Lung (tissue), 12 donors: ENCODE results near the gene PER2. TPM values are rescaled to one million over a fixed set of nuclear protein-coding genes. Genes with fewer than 3 reads are reported as not detected.
A peak's percentile ranks its signal among the peaks of the same experiment; 100 is the strongest.

Source experiments
- ATAC-seq: fragments of 200-7000 bp; cut with Tn5 transposase; one replicate; pipeline ENCODE4 v1.9.1; 2020; ENCODE audit warnings: moderate number of reproducible peaks; ENCODE audit not compliant: insufficient read depth, low FRiP score
- DNase-seq, 3 donors: peaks; one replicate each; pipeline ENCODE4 v3.0.0-alpha.2; 2013 to 2017
- H3K27ac ChIP-seq, 2 donors: one replicate each; pipeline ENCODE4 v1.5.1; 2013; ENCODE audit warnings: mild to moderate bottlenecking in 2 of 2, moderate library complexity in 2 of 2, control low read depth in 1 of 2, inconsistent platforms in 1 of 2, low read depth in 1 of 2, low read length in 1 of 2
- H3K27me3 ChIP-seq, 3 donors: one replicate each; pipeline ENCODE4 v1.5.1; 2013; ENCODE audit warnings: low read length in 2 of 3; ENCODE audit not compliant: control insufficient read depth in 3 of 3, insufficient read depth in 3 of 3
- H3K36me3 ChIP-seq, 4 donors: one replicate each; pipeline ENCODE4 v1.5.1; 2013; ENCODE audit warnings: low read length in 4 of 4, mild to moderate bottlenecking in 1 of 4, moderate library complexity in 1 of 4; ENCODE audit not compliant: control insufficient read depth in 4 of 4, insufficient read depth in 4 of 4
- H3K4me1 ChIP-seq, 5 donors: one replicate each; pipeline ENCODE4 v1.5.1; 2013; ENCODE audit warnings: low read length in 5 of 5, mild to moderate bottlenecking in 2 of 5, moderate library complexity in 1 of 5; ENCODE audit not compliant: control insufficient read depth in 5 of 5, insufficient read depth in 5 of 5
- H3K4me3 ChIP-seq: one replicate; pipeline ENCODE4 v1.5.1; 2013; ENCODE audit warnings: mild to moderate bottlenecking, control low read depth, moderate library complexity
- H3K9ac ChIP-seq, 2 donors: one replicate each; pipeline ENCODE4 v1.5.1; 2013; ENCODE audit warnings: low read length in 2 of 2, control low read depth in 1 of 2; ENCODE audit not compliant: insufficient read depth in 1 of 2
- H3K9me3 ChIP-seq, 4 donors: one replicate each; pipeline ENCODE4 v1.5.1; 2013; ENCODE audit warnings: low read length in 3 of 4, mild to moderate bottlenecking in 1 of 4, moderate library complexity in 1 of 4; ENCODE audit not compliant: control insufficient read depth in 4 of 4, insufficient read depth in 3 of 4
- WGBS, 2 donors: extraction: QIAGEN DNeasy Blood & Tissue Kit; methylation state at CpG; one replicate each; pipeline ENCODE4 v1.1.7; 2013; 5-methylcytosine and 5-hydroxymethylcytosine counted together
- polyA plus RNA-seq, 2 donors: library from polyadenylated mRNA; stranded (reverse); fragments of 200-250 nt; gene quantifications; one replicate each; pipeline ENCODE4 v1.2.1, GENCODE V29; 2013
- total RNA-seq, 2 donors: library from RNA; depleted of rRNA in 1 of 2; stranded (reverse); fragments of >200 nt in 1 of 2; gene quantifications; one replicate each; pipeline ENCODE4 v1.2.1, GENCODE V29; 2014 to 2021
- TF ChIP-seq, protein P1 (sequence below): IDR thresholded peaks from 2 replicates; pipeline ENCODE4 v1.5.1; 2012; ENCODE audit warnings: mild to moderate bottlenecking; ENCODE audit errors: control extremely low read depth, extremely low read depth
- donor health status: control.
- donor health status: control.
- donor health status: Bipolar disorder and iron deficiency.
- donor health status: healthy.
- donor health status: DM: yes; HTN: yes; CAD: no.

The PER2 gene
- total and polyA plus RNA-seq, 4 donors: 4.1 to 27.1 (median 10.5) TPM

DNA sequence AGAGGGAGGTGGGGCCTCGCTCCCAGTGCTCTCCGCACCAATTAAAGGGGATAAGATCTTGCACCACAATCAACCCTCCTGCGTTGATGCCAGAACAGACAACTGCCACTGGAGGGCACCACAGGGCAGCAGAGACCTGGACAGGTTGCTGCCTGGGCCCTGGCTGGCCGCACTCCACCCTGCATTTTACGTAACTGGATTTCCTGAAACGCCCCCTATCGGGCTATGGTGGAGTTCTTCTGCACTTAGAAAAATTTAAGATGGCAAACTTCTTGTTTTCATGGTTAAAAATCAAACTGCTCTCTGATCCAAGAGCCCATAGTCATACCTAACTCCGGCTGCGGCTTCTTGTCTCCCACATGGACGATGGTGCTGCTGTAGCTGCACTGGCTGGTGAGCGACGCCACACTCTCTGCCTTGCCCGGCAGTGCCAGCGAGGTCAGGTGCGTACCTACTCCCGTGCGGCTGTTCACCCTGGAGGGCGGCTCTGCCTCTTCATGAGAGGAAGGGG is 31.8 kb downstream of the PER2 start:
- Histone ChIP-seq H3K4me1 (peaks cover 0 to 9% (median 5%) of the 10 kb centered on the region in 5 donors), H3K27ac (no peak overlapping the region), H3K9ac (no peak overlapping the region), H3K9me3 (no peaks in the 10 kb centered on the region), H3K27me3 (no peaks in the 10 kb centered on the region), H3K36me3 (peaks cover 33 to 55% (median 40%) of the 10 kb centered on the region in 4 donors), H3K4me3 (no peak overlapping the region)
- ATAC-seq (peak; percentile 91), DNase-seq (peak; percentile 65 to 77 (median 74))
- 64 to 65% methylated on average over 18 of the region's 18 CpGs for WGBS, 2 donors
- TF ChIP-seq, protein P1, sequence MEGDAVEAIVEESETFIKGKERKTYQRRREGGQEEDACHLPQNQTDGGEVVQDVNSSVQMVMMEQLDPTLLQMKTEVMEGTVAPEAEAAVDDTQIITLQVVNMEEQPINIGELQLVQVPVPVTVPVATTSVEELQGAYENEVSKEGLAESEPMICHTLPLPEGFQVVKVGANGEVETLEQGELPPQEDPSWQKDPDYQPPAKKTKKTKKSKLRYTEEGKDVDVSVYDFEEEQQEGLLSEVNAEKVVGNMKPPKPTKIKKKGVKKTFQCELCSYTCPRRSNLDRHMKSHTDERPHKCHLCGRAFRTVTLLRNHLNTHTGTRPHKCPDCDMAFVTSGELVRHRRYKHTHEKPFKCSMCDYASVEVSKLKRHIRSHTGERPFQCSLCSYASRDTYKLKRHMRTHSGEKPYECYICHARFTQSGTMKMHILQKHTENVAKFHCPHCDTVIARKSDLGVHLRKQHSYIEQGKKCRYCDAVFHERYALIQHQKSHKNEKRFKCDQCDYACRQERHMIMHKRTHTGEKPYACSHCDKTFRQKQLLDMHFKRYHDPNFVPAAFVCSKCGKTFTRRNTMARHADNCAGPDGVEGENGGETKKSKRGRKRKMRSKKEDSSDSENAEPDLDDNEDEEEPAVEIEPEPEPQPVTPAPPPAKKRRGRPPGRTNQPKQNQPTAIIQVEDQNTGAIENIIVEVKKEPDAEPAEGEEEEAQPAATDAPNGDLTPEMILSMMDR: peak; percentile 59

DNA sequence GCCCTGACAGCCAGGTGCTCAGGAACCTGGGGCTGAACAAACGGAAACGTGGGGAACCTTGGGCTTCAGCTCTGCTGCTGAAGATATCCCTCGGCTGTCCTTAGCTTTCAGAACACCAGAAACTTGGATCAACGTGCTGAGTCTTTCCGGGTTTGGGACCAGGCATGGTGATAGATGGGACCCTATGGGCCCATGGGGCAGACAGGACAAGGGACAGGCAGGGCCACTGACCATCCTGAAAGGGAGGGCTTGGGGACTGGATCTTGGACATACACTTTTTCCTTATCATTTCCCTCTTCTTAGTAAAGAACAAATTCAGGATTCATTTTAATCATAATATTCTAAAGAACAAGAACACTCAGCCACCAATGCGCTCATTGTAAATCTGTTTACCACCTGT is 32.3 kb downstream of the PER2 start:
- H3K27me3 ChIP-seq: no peaks in the 10 kb centered on the region
- WGBS, 2 donors: 94 to 95% methylated on average over 6 of the region's 6 CpGs
- H3K36me3 ChIP-seq: peaks cover 37 to 56% (median 42%) of the 10 kb centered on the region in 4 donors
- ATAC-seq (no peak), DNase-seq (no peak)
- TF ChIP-seq, protein P1: no peak
- H3K27ac ChIP-seq: no peak overlapping the region
- H3K4me3 ChIP-seq: no peak overlapping the region
- no peaks in the 10 kb centered on the region for H3K9me3 ChIP-seq
- peaks cover 0 to 8% (median 3%) of the 10 kb centered on the region in 5 donors for H3K4me1 ChIP-seq
- H3K9ac ChIP-seq: no peak overlapping the region

DNA sequence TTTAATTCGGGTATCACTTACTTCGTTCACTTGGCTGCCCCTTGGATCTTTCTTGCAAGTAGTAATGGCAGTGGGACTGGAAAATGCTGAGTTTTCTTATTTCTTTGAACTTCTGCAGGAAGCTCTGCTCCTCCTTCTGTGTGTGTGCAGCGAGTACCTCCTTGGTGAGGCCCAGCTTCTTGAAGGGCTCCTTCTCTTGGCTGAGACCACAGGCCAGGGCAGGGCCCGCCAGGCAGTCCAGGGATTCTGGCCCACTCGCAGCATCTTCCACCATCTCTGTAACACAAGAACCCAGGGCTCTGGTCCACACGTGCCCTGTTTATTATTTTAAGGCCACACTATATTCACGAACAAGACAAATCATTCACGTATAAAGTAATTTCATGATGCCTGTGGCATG is 32.8 kb downstream of the PER2 start:
- no peaks in the 10 kb centered on the region for H3K27me3 ChIP-seq
- peaks cover 0 to 3% (median 0%) of the 10 kb centered on the region in 5 donors for H3K4me1 ChIP-seq
- H3K27ac ChIP-seq: no peak overlapping the region
- no peaks in the 10 kb centered on the region for H3K9me3 ChIP-seq
- H3K9ac ChIP-seq: no peak overlapping the region
- TF ChIP-seq, protein P1: no peak
- ATAC-seq (no peak), DNase-seq (no peak)
- peaks cover 38 to 59% (median 44%) of the 10 kb centered on the region in 4 donors for H3K36me3 ChIP-seq
- WGBS, 2 donors: 95 to 97% methylated on average over 8 of the region's 8 CpGs
- no peak overlapping the region for H3K4me3 ChIP-seq

DNA sequence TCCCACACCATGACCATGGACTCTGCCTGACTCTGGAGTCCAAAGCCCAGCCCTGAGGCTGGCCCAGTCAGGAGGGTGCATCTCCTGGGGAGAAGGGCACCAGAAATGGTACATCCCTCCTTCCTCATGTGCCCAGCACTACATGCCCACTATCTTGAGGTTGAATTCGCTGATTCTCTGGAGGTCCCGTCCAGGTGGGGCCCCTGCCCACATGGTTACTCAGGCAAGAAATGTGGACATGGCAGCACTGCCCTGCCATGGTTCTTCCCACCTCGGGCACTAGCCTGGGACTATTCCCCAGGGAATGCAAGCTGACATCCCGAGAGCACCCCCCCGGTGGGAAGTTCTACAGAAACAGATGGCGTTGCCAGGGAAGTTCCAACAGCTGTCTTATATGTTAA is 33.3 kb downstream of the PER2 start:
- no peaks in the 10 kb centered on the region for H3K4me1 ChIP-seq
- DNase-seq: no peak
- H3K36me3 ChIP-seq: peaks cover 40 to 60% (median 45%) of the 10 kb centered on the region in 4 donors
- no peak overlapping the region for H3K9ac ChIP-seq
- WGBS, 2 donors: 92 to 97% methylated on average over 6 of the region's 6 CpGs
- no peak overlapping the region for H3K4me3 ChIP-seq
- no peak overlapping the region for H3K27ac ChIP-seq
- TF ChIP-seq, protein P1: no peak
- H3K9me3 ChIP-seq: no peaks in the 10 kb centered on the region
- ATAC-seq: no peak
- H3K27me3 ChIP-seq: no peaks in the 10 kb centered on the region
